Measurements from ENCODE around the gene TRRAP.

Gene TRRAP

DNA sequence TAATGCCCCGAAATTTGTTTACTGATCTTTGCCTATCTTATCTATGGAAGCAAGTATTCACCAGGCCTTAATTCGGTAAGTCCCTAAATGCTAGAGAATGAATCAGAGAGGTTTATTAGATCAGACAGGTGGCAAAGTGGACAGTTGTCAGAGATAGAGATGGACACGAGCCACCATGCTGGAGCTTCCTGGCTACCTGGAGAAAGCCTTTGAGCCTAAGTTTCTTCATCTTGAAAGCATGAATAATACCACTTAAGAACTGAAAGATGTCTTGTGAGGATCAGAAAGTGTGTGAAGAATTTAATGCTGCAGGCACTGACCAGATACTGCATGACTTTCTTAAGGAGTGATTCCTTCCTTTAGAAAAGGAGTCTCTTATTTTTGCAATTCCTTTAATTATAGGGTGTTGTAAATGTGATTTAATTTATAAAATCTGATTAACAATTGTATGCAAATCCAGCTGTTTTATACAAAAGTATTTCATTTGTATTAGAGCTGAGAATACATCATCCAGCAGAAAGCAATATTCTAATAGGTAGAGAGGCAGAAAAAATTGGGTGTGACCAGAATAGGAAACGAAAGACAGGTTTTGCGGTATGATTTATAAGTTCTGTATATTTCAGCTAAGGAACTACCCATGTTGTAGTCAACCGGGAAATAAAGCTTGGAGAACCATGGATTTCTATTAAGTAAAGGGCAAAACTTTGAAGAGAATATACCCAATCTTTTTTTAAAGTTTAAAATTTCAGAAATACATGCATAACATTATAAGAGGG lies 182.9 kb downstream of the TRRAP start:
- DNase-seq (ENCODE audit: low spot score) = no peak
